Mesothelial cell of epicardium (in vitro differentiated cells): ENCODE data around the gene ZCCHC8. TPM values are rescaled to one million over a fixed set of nuclear protein-coding genes. Genes with fewer than 3 reads are reported as not detected.

Experiments
- DNase-seq, 2 experiments: peaks; one replicate each; pipeline ENCODE4 v3.0.0; 2021; ENCODE audit warnings: low spot score in 2 of 2; ENCODE audit not compliant: unreplicated experiment in 2 of 2
- H3K27ac Mint-ChIP-seq: 2 replicates; pipeline ENCODE4 v1.8.0; 2021; ENCODE audit warnings: mixed read lengths
- H3K27me3 Mint-ChIP-seq: 2 replicates; pipeline ENCODE4 v1.8.0; 2021; ENCODE audit warnings: low read depth, mixed read lengths
- H3K36me3 Mint-ChIP-seq: 2 replicates; pipeline ENCODE4 v1.8.0; 2021; ENCODE audit warnings: mixed read lengths
- H3K4me1 Mint-ChIP-seq: 2 replicates; pipeline ENCODE4 v1.8.0; 2021; ENCODE audit warnings: mixed read lengths
- H3K4me3 Mint-ChIP-seq: 2 replicates; pipeline ENCODE4 v1.8.0; 2021; ENCODE audit warnings: mild to moderate bottlenecking, moderate library complexity, mixed read lengths
- H3K9me3 Mint-ChIP-seq: 2 replicates; pipeline ENCODE4 v1.8.0; 2021; ENCODE audit warnings: mixed read lengths
- total RNA-seq: library from RNA; stranded (reverse); gene quantifications from 3 replicates; pipeline ENCODE4 v1.2.1, GENCODE V29; 2021
- TF ChIP-seq, protein P1 (sequence below): fragments of 200-600 bp; sonication (generic); IDR thresholded peaks from one replicate; pipeline ENCODE4 v1.5.0; 2021; ENCODE audit warnings: antibody characterized with exemption; ENCODE audit not compliant: unreplicated experiment

ZCCHC8 gene
- total RNA-seq, 1 donor from 2014 or later: 28.6 TPM

DNA sequence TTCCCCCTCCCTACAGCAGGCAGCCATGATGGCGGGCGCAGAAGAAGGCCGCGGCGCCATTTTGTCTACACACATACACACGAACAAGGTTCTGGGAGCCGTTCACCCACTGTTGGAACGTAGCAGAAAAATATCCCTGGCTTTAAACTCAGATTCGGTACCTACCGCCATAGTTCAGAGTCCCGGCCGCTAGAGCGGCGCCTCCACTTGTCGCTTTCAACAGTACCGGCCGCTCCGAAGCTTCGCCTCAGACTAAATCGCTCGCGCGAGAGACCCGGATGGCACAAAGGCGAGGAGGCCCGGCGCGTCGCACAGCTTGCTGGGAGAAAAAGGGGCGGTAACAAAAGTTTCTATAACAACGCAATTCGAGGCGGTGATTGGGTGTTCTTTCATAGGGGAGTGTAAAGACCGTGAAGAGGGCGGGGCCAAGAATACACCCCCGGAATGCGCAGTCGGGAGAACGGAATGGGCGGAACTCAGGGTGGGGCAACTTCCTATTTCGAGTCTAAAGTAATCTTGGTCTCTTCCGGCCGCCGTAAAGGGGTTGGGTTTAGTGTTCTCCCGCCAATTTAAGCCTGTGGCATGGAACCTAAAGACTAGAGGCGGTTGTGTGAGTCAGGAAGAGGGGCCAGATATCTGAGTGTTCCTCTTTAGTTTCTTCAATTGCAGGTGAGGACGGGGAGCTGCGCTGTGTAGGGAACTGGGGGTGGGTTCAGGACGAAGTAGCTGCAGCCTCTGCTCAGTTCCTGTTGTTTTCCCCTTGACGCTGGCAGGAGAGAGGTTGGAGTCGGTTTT is 26.1 kb upstream of the ZCCHC8 start, which contains the start of the genes KNTC1 and RSRC2:
KNTC1 (plus strand) TSS at position 567 of the 795 bp plus-strand sequence. CDS start 2,815 bp downstream, outside the sequence.
RSRC2 (minus strand) TSS at position 254 of the 795 bp plus-strand sequence; CDS start at position 171, 83 bp downstream.
- TF ChIP-seq, protein P1, sequence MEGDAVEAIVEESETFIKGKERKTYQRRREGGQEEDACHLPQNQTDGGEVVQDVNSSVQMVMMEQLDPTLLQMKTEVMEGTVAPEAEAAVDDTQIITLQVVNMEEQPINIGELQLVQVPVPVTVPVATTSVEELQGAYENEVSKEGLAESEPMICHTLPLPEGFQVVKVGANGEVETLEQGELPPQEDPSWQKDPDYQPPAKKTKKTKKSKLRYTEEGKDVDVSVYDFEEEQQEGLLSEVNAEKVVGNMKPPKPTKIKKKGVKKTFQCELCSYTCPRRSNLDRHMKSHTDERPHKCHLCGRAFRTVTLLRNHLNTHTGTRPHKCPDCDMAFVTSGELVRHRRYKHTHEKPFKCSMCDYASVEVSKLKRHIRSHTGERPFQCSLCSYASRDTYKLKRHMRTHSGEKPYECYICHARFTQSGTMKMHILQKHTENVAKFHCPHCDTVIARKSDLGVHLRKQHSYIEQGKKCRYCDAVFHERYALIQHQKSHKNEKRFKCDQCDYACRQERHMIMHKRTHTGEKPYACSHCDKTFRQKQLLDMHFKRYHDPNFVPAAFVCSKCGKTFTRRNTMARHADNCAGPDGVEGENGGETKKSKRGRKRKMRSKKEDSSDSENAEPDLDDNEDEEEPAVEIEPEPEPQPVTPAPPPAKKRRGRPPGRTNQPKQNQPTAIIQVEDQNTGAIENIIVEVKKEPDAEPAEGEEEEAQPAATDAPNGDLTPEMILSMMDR: no peak
- DNase-seq: peak; percentile 92 to 95
- H3K4me3 Mint-ChIP-seq: no peak within 1 kb of the TSS
- H3K27me3 Mint-ChIP-seq: no peaks in the 10 kb centered on the region
- H3K9me3 Mint-ChIP-seq: no peaks in the 10 kb centered on the region
- no peak within 1 kb of the TSS for H3K27ac Mint-ChIP-seq
- H3K36me3 Mint-ChIP-seq: peaks cover 5% of the 10 kb centered on the region
- H3K4me1 Mint-ChIP-seq: peaks cover 27% of the 10 kb centered on the region

DNA sequence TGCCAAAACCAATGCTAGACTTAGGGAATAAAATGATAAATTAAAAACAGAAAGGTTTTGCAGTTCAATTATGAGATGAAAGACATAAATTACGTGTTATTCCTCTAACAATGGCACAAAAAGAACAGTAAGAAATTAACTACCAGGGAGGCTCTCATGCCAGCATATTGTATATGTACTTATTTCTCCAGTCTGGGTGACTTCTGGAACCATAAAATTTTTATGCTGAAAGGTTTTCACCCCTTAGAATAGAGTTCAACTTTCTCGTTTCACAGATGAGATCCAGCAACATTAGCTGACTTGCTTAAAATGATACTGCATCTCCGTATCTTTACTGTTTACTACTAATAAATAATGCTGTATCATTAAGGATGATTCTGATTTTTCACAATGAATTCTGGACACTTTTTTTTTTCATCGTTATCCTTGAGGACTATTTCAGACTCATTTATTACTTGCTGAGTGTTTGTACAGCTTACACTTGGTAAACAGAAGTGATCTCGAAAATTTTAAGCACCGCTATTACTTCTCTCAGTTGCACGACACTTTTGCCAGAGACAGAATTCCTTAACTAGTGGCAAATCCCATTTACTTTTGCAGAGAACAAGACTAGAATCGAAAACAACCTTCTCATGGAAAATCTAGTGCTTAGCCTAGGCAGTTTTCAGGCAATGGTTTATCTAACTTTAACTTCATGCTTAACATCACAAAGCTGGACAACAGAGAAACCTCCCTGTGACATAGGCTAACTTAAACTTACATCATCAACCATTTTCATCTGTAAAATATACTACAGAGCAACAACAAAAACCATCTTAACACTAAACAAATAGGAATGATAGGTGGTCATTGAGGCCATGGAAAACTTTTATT is 23.4 kb upstream of the ZCCHC8 start:
- Mint-ChIP-seq H3K27ac (peak overlapping the region; percentile 98), H3K27me3 (no peaks in the 10 kb centered on the region), H3K36me3 (peaks cover 22% of the 10 kb centered on the region), H3K4me1 (peaks cover 32% of the 10 kb centered on the region), H3K4me3 (peak overlapping the region; percentile 89), H3K9me3 (no peaks in the 10 kb centered on the region)
- TF ChIP-seq, protein P1: no peak
- no peak for DNase-seq

DNA sequence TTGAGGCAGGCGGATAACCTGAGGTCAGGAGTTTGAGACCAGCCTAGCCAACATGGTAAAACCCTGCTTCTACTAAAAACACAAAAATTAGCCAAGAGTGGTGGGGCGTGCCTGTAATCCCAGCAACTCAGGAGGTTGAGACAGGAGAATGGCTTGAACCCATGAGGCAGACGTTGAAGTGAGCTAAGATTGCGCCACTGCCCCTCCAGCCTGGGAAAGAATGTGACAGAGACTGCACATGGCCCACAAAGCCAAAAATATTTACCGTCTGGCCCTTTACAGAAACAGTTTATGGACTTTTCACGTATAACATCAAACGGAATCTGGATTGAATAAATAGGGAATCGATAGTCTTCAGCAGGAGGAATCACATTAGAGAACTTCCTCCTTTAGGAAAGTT is 22.5 kb upstream of the ZCCHC8 start:
- TF ChIP-seq, protein P1: no peak
- Mint-ChIP-seq H3K4me3 (peak overlapping the region; percentile 89), H3K36me3 (peaks cover 29% of the 10 kb centered on the region), H3K27ac (peak overlapping the region; percentile 98), H3K9me3 (no peaks in the 10 kb centered on the region), H3K27me3 (no peaks in the 10 kb centered on the region), H3K4me1 (peaks cover 32% of the 10 kb centered on the region)
- DNase-seq: no peak

DNA sequence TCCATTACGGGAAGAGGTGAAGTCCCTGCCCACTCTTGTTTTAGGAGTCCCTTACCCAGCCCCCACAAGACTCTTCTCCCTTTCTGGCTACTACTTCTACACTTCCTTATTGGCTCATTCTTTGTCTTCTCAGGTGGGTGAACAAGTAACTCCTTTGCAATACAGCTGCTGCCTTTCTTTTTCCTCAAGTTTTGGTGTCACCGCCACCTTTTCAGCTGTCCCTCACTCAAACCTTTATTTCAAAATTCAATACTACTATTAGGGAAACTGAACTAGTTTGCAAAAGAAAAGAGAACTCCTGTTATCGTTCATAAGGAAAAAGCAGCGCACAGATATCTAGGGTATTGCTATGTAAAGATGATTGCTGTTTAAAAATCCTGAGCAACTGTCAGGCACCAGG is 19.9 kb upstream of the ZCCHC8 start:
- Mint-ChIP-seq H3K27me3 (no peaks in the 10 kb centered on the region), H3K36me3 (peaks cover 46% of the 10 kb centered on the region), H3K27ac (peak overlapping the region; percentile 67), H3K4me1 (peaks cover 32% of the 10 kb centered on the region), H3K9me3 (no peaks in the 10 kb centered on the region), H3K4me3 (no peak overlapping the region)
- TF ChIP-seq, protein P1: no peak
- no peak for DNase-seq

DNA sequence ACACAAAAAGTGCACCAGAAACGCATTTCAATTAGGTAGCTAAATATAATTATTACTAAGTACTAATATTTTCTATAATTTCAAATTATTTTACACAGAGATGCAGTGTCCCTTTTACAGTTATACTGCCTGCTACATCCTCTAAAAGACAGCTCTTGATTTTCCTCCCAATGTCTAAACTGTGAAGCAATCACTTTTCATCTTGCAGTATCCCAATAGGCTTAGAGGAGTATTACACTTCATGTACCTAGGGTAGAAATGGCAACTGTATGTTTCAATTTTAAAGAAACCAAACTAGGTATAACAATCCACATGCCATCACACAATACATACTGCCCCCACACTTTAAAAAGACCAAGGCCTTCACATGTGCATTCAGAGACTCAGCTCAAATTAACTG is 18.7 kb upstream of the ZCCHC8 start:
- TF ChIP-seq, protein P1: no peak
- Mint-ChIP-seq H3K4me3 (no peak overlapping the region), H3K4me1 (peaks cover 27% of the 10 kb centered on the region), H3K27me3 (no peaks in the 10 kb centered on the region), H3K36me3 (peaks cover 50% of the 10 kb centered on the region), H3K27ac (no peak overlapping the region), H3K9me3 (no peaks in the 10 kb centered on the region)
- DNase-seq: no peak
